Esophagus muscularis mucosa (tissue), 4 donors: Measurements from ENCODE around the gene ALDH5A1. TPM values are rescaled to one million over a fixed set of nuclear protein-coding genes. Genes with fewer than 3 reads are reported as not detected.

Source experiments
- DNase-seq: peaks from one replicate; pipeline ENCODE4 v3.0.0-alpha.2; 2017; ENCODE audit errors: extremely low spot score
- H3K27ac ChIP-seq, 4 donors: fragments of 200-600 bp; sonication (generic); replicated peaks in 1 of 4; 1 replicate in 3 of 4; 2 replicates in 1 of 4; pipeline ENCODE4 v1.5.1; 2016 to 2019; ENCODE audit warnings: mild to moderate bottlenecking in 1 of 4
- H3K27me3 ChIP-seq, 4 donors: fragments of 200-600 bp; sonication (generic); one replicate each; pipeline versions ENCODE4 v1.5.1 to v1.6.0; 2016 to 2019
- H3K36me3 ChIP-seq, 4 donors: fragments of 200-600 bp; sonication (generic); one replicate each; pipeline ENCODE4 v1.5.1; 2016 to 2019
- H3K4me1 ChIP-seq, 4 donors: fragments of 200-600 bp; sonication (generic); one replicate each; pipeline ENCODE4 v1.5.1; 2016 to 2019
- H3K4me3 ChIP-seq, 4 donors: fragments of 200-600 bp; sonication (generic); 1 replicate in 2 of 4; 2 replicates in 2 of 4; pipeline ENCODE4 v1.5.1; 2016 to 2019; ENCODE audit warnings: mild to moderate bottlenecking in 4 of 4, moderate library complexity in 1 of 4
- H3K9me3 ChIP-seq, 4 donors: fragments of 200-600 bp; sonication (generic); 1 replicate in 3 of 4; 2 replicates in 1 of 4; pipeline ENCODE4 v1.5.1; 2016 to 2019
- CTCF ChIP-seq, 3 experiments: fragments of 200-600 bp in 2 of 3; fragments of 450-650 bp in 1 of 3; sonication (generic) in 2 of 3; IDR thresholded peaks; one replicate each; pipeline ENCODE4 v1.5.1; 2017 to 2019; ENCODE audit warnings: antibody characterized with exemption in 3 of 3, mild to moderate bottlenecking in 2 of 3, moderate library complexity in 1 of 3
- EP300 ChIP-seq: sonication (generic); formaldehyde crosslinking; IDR thresholded peaks from one replicate; pipeline ENCODE4 v1.6.1; 2017; ENCODE audit warnings: antibody characterized with exemption
- POLR2A ChIP-seq: fragments of 450-650 bp; IDR thresholded peaks from one replicate; pipeline ENCODE4 v1.6.1; 2017; ENCODE audit warnings: antibody characterized with exemption, moderate library complexity, mild to moderate bottlenecking, low read depth
- POLR2AphosphoS5 ChIP-seq, 2 donors: sonication (generic); formaldehyde crosslinking; IDR thresholded peaks; one replicate each; pipeline ENCODE4 v1.6.1; 2017; ENCODE audit warnings: antibody characterized with exemption in 2 of 2
- WGBS: methylation state at CpG from one replicate; pipeline ENCODE4 v1.1.5; 2018; 5-methylcytosine and 5-hydroxymethylcytosine counted together
- intact Hi-C: fragments of 100-400 bp; cut with DNase I; formaldehyde crosslinking; loops from one replicate; pipeline ENCODE4 v1.15.1; 2023
- total RNA-seq, 4 donors: library from RNA; depleted of rRNA; stranded (reverse); fragments of >200 nt; gene quantifications; one replicate each; pipeline versions ENCODE4 v1.1.0 to v1.2.1, GENCODE V29; 2016

ALDH5A1 gene
- total RNA-seq, 4 donors from 2014 or later: 2.5 to 3.5 (median 3.3) TPM

GRCh38 chr6:24539416-24539815 is 44.6 kb downstream of the ALDH5A1 start:
- no peak overlapping the region for H3K4me3 ChIP-seq
- 91% methylated on average over 8 of the region's 8 CpGs for WGBS
- H3K27ac ChIP-seq: no peak overlapping the region
- intact Hi-C loops: no loop called here
- H3K4me1 ChIP-seq: no peaks in the 10 kb centered on the region
- H3K36me3 ChIP-seq: peaks cover 0 to 36% (median 9%) of the 10 kb centered on the region in 4 donors
- no peaks in the 10 kb centered on the region for H3K27me3 ChIP-seq
- H3K9me3 ChIP-seq: no peaks in the 10 kb centered on the region
- TF ChIP-seq POLR2AphosphoS5 (IDR thresholded peaks at IDR 0.05) (no peak), POLR2A (no peak), EP300 (no peak), CTCF (IDR thresholded peaks at IDR 0.05) (no peak)
- no peak for DNase-seq

- intact Hi-C loops: no loop called here
- H3K36me3 ChIP-seq: peaks cover 0 to 28% (median 3%) of the 10 kb centered on the region in 4 donors
- WGBS: 96% methylated on average over 3 of the region's 3 CpGs
Measured at GRCh38 chr6:24540197-24540596, 45.4 kb downstream of the ALDH5A1 start.

GRCh38 chr6:24543683-24544082 is 48.9 kb downstream of the ALDH5A1 start:
- H3K36me3 ChIP-seq: peaks cover 0 to 13% (median 0%) of the 10 kb centered on the region in 4 donors
- no peaks in the 10 kb centered on the region for H3K4me1 ChIP-seq
- WGBS: 65% methylated on average over 4 of the region's 4 CpGs
- DNase-seq: no peak
- no peak overlapping the region for H3K27ac ChIP-seq
- H3K27me3 ChIP-seq: peaks cover 0 to 22% (median 0%) of the 10 kb centered on the region in 4 donors
- intact Hi-C loops: no loop called here
- no peak for TF ChIP-seq EP300
- no peak for TF ChIP-seq POLR2AphosphoS5 (IDR thresholded peaks at IDR 0.05)
- no peak for TF ChIP-seq CTCF (IDR thresholded peaks at IDR 0.05)
- no peak for TF ChIP-seq POLR2A
- no peaks in the 10 kb centered on the region for H3K9me3 ChIP-seq
- no peak overlapping the region for H3K4me3 ChIP-seq

More at GRCh38 chr6:24540197-24540596, 45.4 kb downstream of the ALDH5A1 start:
- no peak overlapping the region for H3K27ac ChIP-seq
- no peaks in the 10 kb centered on the region for H3K4me1 ChIP-seq
- H3K27me3 ChIP-seq: no peaks in the 10 kb centered on the region
- no peak for TF ChIP-seq POLR2A
- TF ChIP-seq CTCF (IDR thresholded peaks at IDR 0.05): no peak
- no peaks in the 10 kb centered on the region for H3K9me3 ChIP-seq
- no peak for DNase-seq
- H3K4me3 ChIP-seq: no peak overlapping the region

DNA sequence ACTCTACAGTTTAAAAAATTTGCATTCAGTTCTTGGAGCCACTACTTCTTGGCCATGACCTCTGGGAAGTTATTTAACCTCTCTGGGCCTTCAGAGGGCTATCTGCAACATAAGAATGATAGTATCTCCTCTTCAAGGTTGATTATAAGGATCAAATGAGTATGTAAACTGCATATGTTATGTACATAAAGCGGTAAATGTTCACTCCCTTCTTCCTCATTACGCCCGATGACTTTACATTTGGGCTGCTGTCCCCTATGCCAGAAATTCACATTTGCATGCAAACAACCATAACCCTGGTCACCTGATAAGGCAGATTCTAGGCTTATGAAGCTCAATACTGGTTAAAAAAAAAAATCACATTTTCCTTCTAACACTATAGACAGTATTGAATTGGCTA is 50.4 kb downstream of the ALDH5A1 start:
- H3K36me3 ChIP-seq: no peaks in the 10 kb centered on the region
- no peak overlapping the region for H3K27ac ChIP-seq
- intact Hi-C loops: no loop called here
- peaks cover 0 to 22% (median 0%) of the 10 kb centered on the region in 4 donors for H3K27me3 ChIP-seq
- no peaks in the 10 kb centered on the region for H3K4me1 ChIP-seq
- DNase-seq: no peak
- TF ChIP-seq EP300 (no peak), POLR2AphosphoS5 (IDR thresholded peaks at IDR 0.05) (no peak), CTCF (IDR thresholded peaks at IDR 0.05) (no peak), POLR2A (no peak)
- H3K4me3 ChIP-seq: no peak overlapping the region
- 92% methylated on average over 3 of the region's 3 CpGs for WGBS
- H3K9me3 ChIP-seq: no peaks in the 10 kb centered on the region

- Histone ChIP-seq H3K36me3 (no peaks in the 10 kb centered on the region), H3K27me3 (peaks cover 0 to 22% (median 0%) of the 10 kb centered on the region in 4 donors), H3K27ac (no peak overlapping the region), H3K4me1 (no peaks in the 10 kb centered on the region), H3K4me3 (no peak overlapping the region), H3K9me3 (no peaks in the 10 kb centered on the region)
- 89% methylated on average over 3 of the region's 3 CpGs for WGBS
- intact Hi-C loops: no loop called here
- TF ChIP-seq POLR2AphosphoS5 (IDR thresholded peaks at IDR 0.05) (no peak), POLR2A (no peak), EP300 (no peak), CTCF (IDR thresholded peaks at IDR 0.05) (no peak)
- no peak for DNase-seq
Measured at GRCh38 chr6:24545691-24546090, 50.9 kb downstream of the ALDH5A1 start.
